SK-N-MC (cell line): ENCODE results near the gene SRR.

Source experiments
- EZH2 ChIP-seq: fragments of 200-600 bp; sonication (generic); IDR thresholded peaks from one replicate; pipeline ENCODE4 v1.6.1; 2017; ENCODE audit warnings: antibody characterized with exemption
- POLR2AphosphoS5 ChIP-seq: IDR thresholded peaks from 2 replicates; pipeline ENCODE4 v1.6.1; 2012; ENCODE audit warnings: mild to moderate bottlenecking, low read depth, low read length, borderline replicate concordance

DNA sequence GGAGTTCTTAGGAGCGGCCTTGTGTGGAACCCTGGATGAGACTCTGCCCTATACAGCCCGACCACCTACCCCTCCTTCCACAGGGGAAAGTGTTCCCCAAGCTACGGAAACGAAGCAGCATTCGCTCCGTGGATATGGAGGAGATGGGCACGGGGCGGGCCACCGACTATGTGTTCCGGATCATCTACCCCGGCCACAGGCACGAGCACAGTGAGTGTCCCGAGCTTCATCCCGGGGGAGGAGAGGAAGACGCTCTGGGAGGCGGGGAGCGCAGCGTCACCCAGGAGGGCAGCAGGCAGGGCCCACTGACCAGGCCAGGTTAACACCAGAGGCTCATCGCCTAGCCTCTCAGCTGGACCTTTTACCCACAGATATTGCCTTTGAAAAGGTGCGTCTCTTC is 61.4 kb downstream of the SRR start:
- TF ChIP-seq POLR2AphosphoS5 (no peak), EZH2 (no peak)
